ENCODE data around the gene LCN10. TPM values are rescaled to one million over a fixed set of nuclear protein-coding genes. Genes with fewer than 3 reads are reported as not detected.

The LCN10 gene
- total and polyA plus RNA-seq, 10 of the 15 experiments (the other 5 are each of a cell fraction or from before 2014, with no cell fraction given), result 0.06 to 1.3 (median 0.21) TPM; not detected in 1

DNA sequence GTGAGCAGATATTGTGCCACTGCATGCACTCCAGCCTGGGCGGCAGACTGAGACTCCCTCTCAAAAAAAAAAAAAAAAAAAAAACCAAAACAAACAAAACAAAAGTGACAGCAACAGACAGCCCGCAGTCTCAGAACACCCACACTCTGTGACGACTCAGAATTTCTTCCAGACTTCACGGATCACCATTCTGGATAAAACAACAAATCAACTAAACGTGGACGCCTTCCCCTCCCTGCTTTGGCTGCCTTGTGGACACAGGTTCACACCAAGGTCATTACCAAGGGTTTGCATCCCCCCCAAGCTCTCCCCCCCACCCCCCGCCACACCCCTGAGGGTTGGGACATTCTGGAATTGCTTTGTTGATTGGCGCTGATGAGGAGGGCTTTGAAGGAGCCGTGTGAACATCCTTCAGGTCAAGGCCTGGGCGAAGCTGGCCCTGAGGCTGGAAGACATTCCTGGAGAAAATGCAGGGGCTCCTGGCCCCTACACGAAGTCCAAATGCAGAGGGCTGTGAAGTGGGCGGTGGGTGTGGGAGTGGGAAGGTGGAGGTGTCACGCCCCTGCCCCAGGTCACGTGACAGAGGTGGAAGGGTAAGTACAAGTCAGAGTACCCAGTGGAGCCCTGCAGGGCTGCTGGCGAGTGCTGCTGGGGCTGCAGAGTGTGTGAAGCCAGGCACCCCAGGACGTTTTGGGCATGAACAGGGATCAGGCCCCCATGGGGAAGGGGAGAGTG is 10.1 kb downstream of the LCN10 start:
- BruUV-seq (replicated peaks), result no TSS peak
- ATAC-seq, result no peak

More for the DNA sequence above, 10.1 kb downstream of the LCN10 start:
- FAIRE-seq (no peak), DNase-seq (ENCODE audit: low read depth, low spot score) (no peak)
- Histone ChIP-seq H3K36me3 (ENCODE audit: control insufficient read depth in 2 of 2, insufficient read depth in 2 of 2, low read length in 1 of 2) (no peaks in the 10 kb centered on the region), H3K9me3 (replicated peaks; ENCODE audit: control insufficient read depth, insufficient read depth, low read length) (no peaks in the 10 kb centered on the region), H3K4me2 (ENCODE audit: control insufficient read depth, insufficient read depth) (no peak overlapping the region), H3K79me2 (ENCODE audit: control insufficient read depth, insufficient read depth, low read length) (peaks cover 21% of the 10 kb centered on the region), H3K9ac (ENCODE audit: control insufficient read depth, insufficient read depth, low read length) (no peak overlapping the region), H3K27me3 (replicated peaks in 1 of 2; ENCODE audit: control insufficient read depth in 2 of 2, insufficient read depth in 2 of 2, low read length in 1 of 2) (no peaks in the 10 kb centered on the region), H3K27ac (ENCODE audit: control insufficient read depth, insufficient read depth) (no peak overlapping the region), H4K20me1 (ENCODE audit: control insufficient read depth, insufficient read depth) (no peaks in the 10 kb centered on the region; the same call in 1 of the 2 replicates), H3K4me3 (no peak overlapping the region), H2AFZ (ENCODE audit: control insufficient read depth, low read depth, low read length) (no peak overlapping the region), H3K4me1 (ENCODE audit: control insufficient read depth, insufficient read depth, low read length) (peaks cover 6% of the 10 kb centered on the region)
- 51% methylated on average over 14 of the region's 16 CpGs for WGBS (ENCODE audit: insufficient coverage, insufficient replicate concordance, low lambda C conversion rate, missing lambda C conversion rate)
- intact Hi-C loops (cut with micrococcal nuclease; ENCODE audit: unreplicated experiment), result no loop called here
- SMC1A ChIA-PET (ENCODE audit: uncharacterized antibody, unreplicated experiment), result no interaction called here
- POLR2A ChIA-PET, result interaction anchor here (0.6 kb wide), 1 partner anchor 40 kb away, joined by 3 read pairs; no protein-coding TSS in a partner anchor
- CTCF ChIA-PET, result interaction anchor here (1.1 kb wide), 1 partner anchor 9 kb away, joined by 4 read pairs; no protein-coding TSS in a partner anchor
- TF ChIP-seq MLLT1 (IDR thresholded peaks at IDR 0.05) (no peak), MYB (IDR thresholded peaks at IDR 0.05; ENCODE audit: borderline replicate concordance, low read depth, low read length) (no peak), BHLHE40 (IDR thresholded peaks at IDR 0.05; ENCODE audit: borderline replicate concordance in 1 of 2, low read depth in 2 of 2, low read length in 1 of 2) (peak in 1 of 2 experiments; percentile 39; a peak in 1 of 4 replicates), USF1 (IDR thresholded peaks at IDR 0.05; ENCODE audit: borderline replicate concordance, extremely low read length, insufficient read depth, low read depth, low read length) (peak; percentile 44), HSF1 (IDR thresholded peaks at IDR 0.05; ENCODE audit: low read depth, low read length) (no peak), POU2F2 (IDR thresholded peaks at IDR 0.05; ENCODE audit: borderline replicate concordance, low read depth, low read length) (no peak), RFX5 (IDR thresholded peaks at IDR 0.05; ENCODE audit: low read depth, low read length) (no peak), SUPT20H (IDR thresholded peaks at IDR 0.05; ENCODE audit: borderline replicate concordance, control insufficient read depth, low read depth, low read length) (no peak), RAD21 (IDR thresholded peaks at IDR 0.05; ENCODE audit: insufficient read depth, low read depth, low read length) (no peak), REST (IDR thresholded peaks at IDR 0.05; ENCODE audit: low read depth, low read length) (no peak), KDM1A (IDR thresholded peaks at IDR 0.05; ENCODE audit: borderline replicate concordance) (no peak)
- RAD21 ChIA-PET (ENCODE audit: unreplicated experiment), result no interaction called here
- in situ Hi-C loops (cut with MboI), result no loop called here

Data from GM12878 (cell line).